Fibroblast of lung (primary cell): ENCODE data around the gene EPN3.

Experiments
- CTCF ChIP-seq, 2 donors: IDR thresholded peaks in 1 of 2; conservative IDR thresholded peaks in 1 of 2; 1 replicate in 1 of 2; 2 replicates in 1 of 2; pipeline ENCODE4 v1.5.1; 2011 to 2012; ENCODE audit warnings: low read length in 2 of 2, control low read depth in 1 of 2, inconsistent platforms in 1 of 2, low read depth in 1 of 2, mild to moderate bottlenecking in 1 of 2
- EZH2 ChIP-seq: IDR thresholded peaks from 2 replicates; pipeline ENCODE4 v1.5.1; 2012; ENCODE audit warnings: low read length, control low read depth, mild to moderate bottlenecking; ENCODE audit errors: missing control alignments

GRCh38 chr17:50547736-50548083 is 15.2 kb downstream of the EPN3 start:
- no peak for TF ChIP-seq CTCF (conservative IDR thresholded peaks at IDR 0.05 in 1 of 2, IDR thresholded peaks at IDR 0.05 in 1 of 2; ENCODE audit: low read depth in 1 of 2, low read length in 2 of 2)
- TF ChIP-seq EZH2, result no peak
